Activated T-cell treated with anti-CD3 and anti-CD28 coated beads, Interleukin-2, amount 50 U/mL, for 72 hours (primary cell): ENCODE results near the gene TRMT61A. TPM values are rescaled to one million over a fixed set of nuclear protein-coding genes. Genes with fewer than 3 reads are reported as not detected.

Experiments used
- ATAC-seq, 2 donors: fragments of 150-1000 bp; cut with Tn5 transposase; replicated peaks in 1 of 2; 2 replicates each; pipeline ENCODE4 v1.10.0; 2021; ENCODE audit warnings: moderate library complexity in 2 of 2, mild to moderate bottlenecking in 1 of 2
- DNase-seq, 2 donors: peaks; one replicate each; pipeline ENCODE4 v3.0.0; 2021 to 2022; ENCODE audit warnings: mixed read lengths in 1 of 2
- H3K27ac Mint-ChIP-seq: one replicate; pipeline ENCODE4 v1.8.0; 2022; ENCODE audit warnings: mild to moderate bottlenecking, moderate library complexity, mixed read lengths
- H3K27me3 Mint-ChIP-seq: one replicate; pipeline ENCODE4 v1.8.0; 2022; ENCODE audit warnings: low read depth, mixed read lengths
- H3K36me3 Mint-ChIP-seq, 2 donors: one replicate each; pipeline ENCODE4 v1.8.0; 2022; ENCODE audit warnings: mixed read lengths in 2 of 2, mild to moderate bottlenecking in 1 of 2; ENCODE audit not compliant: insufficient read depth in 2 of 2
- H3K4me1 Mint-ChIP-seq: one replicate; pipeline ENCODE4 v1.8.0; 2022; ENCODE audit warnings: low read depth, mixed read lengths
- H3K4me3 Mint-ChIP-seq, 2 donors: one replicate each; pipeline ENCODE4 v1.8.0; 2022; ENCODE audit warnings: mild to moderate bottlenecking in 2 of 2, mixed read lengths in 2 of 2, moderate library complexity in 2 of 2
- H3K9me3 Mint-ChIP-seq, 2 donors: one replicate each; pipeline ENCODE4 v1.8.0; 2022; ENCODE audit warnings: mixed read lengths in 2 of 2
- total RNA-seq, 2 donors: library from RNA; stranded (reverse); gene quantifications; one replicate each; pipeline ENCODE4 v1.2.3, GENCODE V29; 2022

The TRMT61A gene
- total RNA-seq, 2 donors from 2014 or later: 6.3 to 8.4 TPM

- Mint-ChIP-seq H3K27me3 (no peaks in the 10 kb centered on the region), H3K4me1 (no peaks in the 10 kb centered on the region), H3K9me3 (no peaks in the 10 kb centered on the region), H3K27ac (no peak overlapping the region), H3K36me3 (no peaks in the 10 kb centered on the region), H3K4me3 (no peak overlapping the region)
- no peak for ATAC-seq
- no peak for DNase-seq
These were observed 9.5 kb downstream of the TRMT61A start for GRCh38 chr14:103538291-103539055.

- no peak for DNase-seq
- Mint-ChIP-seq H3K36me3 (no peaks in the 10 kb centered on the region), H3K4me1 (no peaks in the 10 kb centered on the region), H3K9me3 (no peaks in the 10 kb centered on the region), H3K27me3 (no peaks in the 10 kb centered on the region), H3K4me3 (no peak overlapping the region), H3K27ac (no peak overlapping the region)
- ATAC-seq: no peak
These were observed 10.2 kb downstream of the TRMT61A start for GRCh38 chr14:103539056-103539825.

GRCh38 chr14:103540821-103541708 lies 12.1 kb downstream of the TRMT61A start:
- H3K9me3 Mint-ChIP-seq: no peaks in the 10 kb centered on the region
- H3K27me3 Mint-ChIP-seq: no peaks in the 10 kb centered on the region
- DNase-seq (no peak), ATAC-seq (no peak)
- H3K27ac Mint-ChIP-seq: no peak overlapping the region
- H3K4me3 Mint-ChIP-seq: no peak overlapping the region
- no peaks in the 10 kb centered on the region for H3K36me3 Mint-ChIP-seq
- H3K4me1 Mint-ChIP-seq: no peaks in the 10 kb centered on the region

- H3K9me3 Mint-ChIP-seq: no peaks in the 10 kb centered on the region
- no peaks in the 10 kb centered on the region for H3K27me3 Mint-ChIP-seq
- no peaks in the 10 kb centered on the region for H3K36me3 Mint-ChIP-seq
- DNase-seq (no peak), ATAC-seq (no peak)
- H3K4me1 Mint-ChIP-seq: no peaks in the 10 kb centered on the region
- H3K4me3 Mint-ChIP-seq: no peak overlapping the region
- H3K27ac Mint-ChIP-seq: no peak overlapping the region
These were observed 13.0 kb downstream of the TRMT61A start for GRCh38 chr14:103541709-103542604.

GRCh38 chr14:103542605-103543088 lies 13.7 kb downstream of the TRMT61A start:
- Mint-ChIP-seq H3K27ac (no peak overlapping the region), H3K27me3 (no peaks in the 10 kb centered on the region), H3K4me3 (no peak overlapping the region), H3K9me3 (no peaks in the 10 kb centered on the region), H3K36me3 (no peaks in the 10 kb centered on the region), H3K4me1 (no peaks in the 10 kb centered on the region)
- no peak for DNase-seq
- ATAC-seq: no peak

- H3K27me3 Mint-ChIP-seq: no peaks in the 10 kb centered on the region
- ATAC-seq (no peak), DNase-seq (no peak)
- no peaks in the 10 kb centered on the region for H3K9me3 Mint-ChIP-seq
- H3K4me3 Mint-ChIP-seq: no peak overlapping the region
- H3K27ac Mint-ChIP-seq: no peak overlapping the region
- H3K36me3 Mint-ChIP-seq: no peaks in the 10 kb centered on the region
- H3K4me1 Mint-ChIP-seq: no peaks in the 10 kb centered on the region
These were observed 14.1 kb downstream of the TRMT61A start for GRCh38 chr14:103543140-103543539.

- H3K36me3 Mint-ChIP-seq: no peaks in the 10 kb centered on the region
- no peaks in the 10 kb centered on the region for H3K27me3 Mint-ChIP-seq
- no peaks in the 10 kb centered on the region for H3K4me1 Mint-ChIP-seq
- no peak for DNase-seq
- no peak overlapping the region for H3K27ac Mint-ChIP-seq
- ATAC-seq: no peak
- H3K4me3 Mint-ChIP-seq: no peak overlapping the region
- H3K9me3 Mint-ChIP-seq: no peaks in the 10 kb centered on the region
These were observed 14.9 kb downstream of the TRMT61A start for GRCh38 chr14:103543721-103544387.

- H3K36me3 Mint-ChIP-seq: no peaks in the 10 kb centered on the region
- no peak overlapping the region for H3K4me3 Mint-ChIP-seq
- no peak overlapping the region for H3K27ac Mint-ChIP-seq
- H3K4me1 Mint-ChIP-seq: no peaks in the 10 kb centered on the region
- H3K27me3 Mint-ChIP-seq: no peaks in the 10 kb centered on the region
- DNase-seq: no peak
- no peaks in the 10 kb centered on the region for H3K9me3 Mint-ChIP-seq
- no peak for ATAC-seq
These were observed 15.6 kb downstream of the TRMT61A start for GRCh38 chr14:103544388-103545218.

- no peak overlapping the region for H3K4me3 Mint-ChIP-seq
- H3K27ac Mint-ChIP-seq: no peak overlapping the region
- no peaks in the 10 kb centered on the region for H3K36me3 Mint-ChIP-seq
- no peaks in the 10 kb centered on the region for H3K27me3 Mint-ChIP-seq
- no peaks in the 10 kb centered on the region for H3K9me3 Mint-ChIP-seq
- ATAC-seq: no peak
- DNase-seq: no peak
- H3K4me1 Mint-ChIP-seq: no peaks in the 10 kb centered on the region
These were observed 16.4 kb downstream of the TRMT61A start for GRCh38 chr14:103545219-103545914.

- no peaks in the 10 kb centered on the region for H3K9me3 Mint-ChIP-seq
- H3K4me3 Mint-ChIP-seq: no peak overlapping the region
- H3K27me3 Mint-ChIP-seq: no peaks in the 10 kb centered on the region
- ATAC-seq: no peak
- DNase-seq: no peak
- H3K36me3 Mint-ChIP-seq: no peaks in the 10 kb centered on the region
- no peaks in the 10 kb centered on the region for H3K4me1 Mint-ChIP-seq
- H3K27ac Mint-ChIP-seq: no peak overlapping the region
These were observed 17.1 kb downstream of the TRMT61A start for GRCh38 chr14:103545915-103546651.
